ENCODE results near the gene RIC8A. TPM values are rescaled to one million over a fixed set of nuclear protein-coding genes. Genes with fewer than 3 reads are reported as not detected.

The RIC8A gene
- total and polyA plus RNA-seq, 7 experiments from 2014 or later: 74.4 to 119 (median 92.0) TPM

DNA sequence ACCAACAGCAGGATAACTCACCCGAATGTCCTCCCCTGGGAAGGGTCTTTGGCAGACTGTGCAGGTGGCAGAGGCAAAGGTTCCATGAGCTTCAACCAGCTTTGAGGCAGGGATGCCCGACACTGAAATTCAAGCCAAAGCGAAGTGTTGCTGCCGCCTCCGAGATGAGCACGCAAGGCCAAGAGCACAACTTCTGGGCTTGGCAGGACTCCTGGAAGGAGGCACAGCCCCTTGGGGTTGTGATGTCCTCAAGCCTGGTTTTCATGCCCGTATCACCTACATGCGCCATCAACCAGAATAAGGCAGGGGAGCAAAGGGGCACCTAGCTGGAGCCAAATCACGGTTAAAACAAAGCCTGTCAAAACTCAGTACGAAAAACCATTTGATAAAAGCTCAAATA is 22.9 kb downstream of the RIC8A start:
- Mint-ChIP-seq H3K36me3 (peaks cover 3 to 24% (median 13%) of the 10 kb centered on the region in 5 donors), H3K9me3 (no peaks in the 10 kb centered on the region), H3K27ac (no peak overlapping the region), H3K4me1 (peaks cover 12 to 37% (median 23%) of the 10 kb centered on the region in 7 donors), H3K27me3 (no peaks in the 10 kb centered on the region), H3K4me3 (no peak overlapping the region)
- Histone ChIP-seq H3K36me3 (ENCODE audit: control insufficient read depth in 2 of 3, insufficient read depth in 3 of 3, low read length in 3 of 3) (peaks cover 0 to 14% (median 0%) of the 10 kb centered on the region in 3 experiments), H3K27me3 (ENCODE audit: control insufficient read depth in 2 of 2, insufficient read depth in 2 of 2, low read length in 2 of 2) (no peaks in the 10 kb centered on the region), H3K9me3 (ENCODE audit: control insufficient read depth in 2 of 3, low read length in 3 of 3) (no peaks in the 10 kb centered on the region), H3K4me3 (ENCODE audit: low read length) (no peak overlapping the region), H3K27ac (ENCODE audit: low read depth, low read length) (no peak overlapping the region), H3K4me1 (ENCODE audit: control insufficient read depth in 2 of 2, insufficient read depth in 2 of 2, low read length in 2 of 2) (peaks cover 3 to 5% of the 10 kb centered on the region in 2 donors)
- ChIA-PET CTCF (interaction anchor here (0.6 kb wide), 1 partner anchor 135 kb away, joined by 3 read pairs; no protein-coding TSS in a partner anchor), POLR2A (interaction anchor here (2.4 kb wide), 1 partner anchor 22 kb away, joined by 19 read pairs; the partner anchor contains the start of genes BET1L and RIC8A)
- ATAC-seq (no peak), DNase-seq (no peak)
- intact Hi-C loops (cut with micrococcal nuclease): no loop called here

DNA sequence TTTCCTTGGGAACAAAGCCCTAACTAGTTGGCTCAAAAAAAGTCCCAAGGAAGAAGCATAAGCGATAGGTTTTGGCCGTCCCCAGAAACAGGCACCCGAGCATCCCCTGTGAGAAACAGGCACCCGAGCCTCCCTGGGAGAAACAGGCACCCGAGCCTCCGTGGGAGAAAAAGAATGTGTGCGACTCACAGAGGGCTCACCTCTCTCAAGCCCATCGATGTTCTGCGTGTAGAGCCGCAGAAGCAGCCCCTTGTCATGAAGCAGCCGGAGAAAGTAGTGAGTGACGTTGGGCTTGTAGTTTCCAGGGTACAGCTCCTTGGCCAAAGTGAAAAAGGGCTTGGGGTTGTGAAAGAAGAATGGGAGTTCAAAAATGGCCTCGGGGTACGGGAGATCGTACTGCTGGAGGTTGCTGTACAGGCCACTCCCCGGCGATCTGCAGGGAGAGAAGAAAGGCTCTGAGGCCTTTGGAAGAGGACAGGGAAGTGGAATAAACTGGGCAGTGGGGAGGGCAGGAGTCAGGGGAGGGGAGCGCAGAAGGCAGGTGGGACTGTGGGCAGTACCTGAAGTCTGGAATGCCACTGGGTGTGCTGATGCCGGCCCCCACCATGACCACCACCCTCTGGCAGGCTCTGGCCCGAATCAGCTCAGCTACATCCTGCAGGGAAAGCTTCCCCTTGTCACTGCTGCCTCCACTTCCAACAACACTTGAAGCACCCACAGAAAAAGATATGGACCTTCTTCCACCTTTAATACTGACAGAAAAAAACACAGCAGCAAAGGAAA is 25.5 kb downstream of the RIC8A start:
- Mint-ChIP-seq H3K27me3 (no peaks in the 10 kb centered on the region), H3K4me1 (peaks cover 17 to 49% (median 30%) of the 10 kb centered on the region in 7 donors), H3K4me3 (peak overlapping the region in 2 of 10 donors; percentile 6 to 17), H3K36me3 (peaks cover 3 to 15% (median 8%) of the 10 kb centered on the region in 5 donors), H3K27ac (peak overlapping the region in 3 of 9 donors; percentile 46 to 72 (median 51)), H3K9me3 (no peaks in the 10 kb centered on the region)
- H3K4me3 ChIP-seq (ENCODE audit: low read length): no peak overlapping the region
- CTCF ChIA-PET: interaction anchor here (0.7 kb wide), 2 partner anchors 21 to 24 kb away, joined by 3 to 5 read pairs; no protein-coding TSS in a partner anchor
- DNase-seq (no peak), ATAC-seq (no peak)
- no peak overlapping the region for H3K27ac ChIP-seq (ENCODE audit: low read depth, low read length)
- H3K36me3 ChIP-seq (ENCODE audit: control insufficient read depth in 2 of 3, insufficient read depth in 3 of 3, low read length in 3 of 3): peaks cover 0 to 17% (median 0%) of the 10 kb centered on the region in 3 experiments
- no peaks in the 10 kb centered on the region for H3K27me3 ChIP-seq (ENCODE audit: control insufficient read depth in 2 of 2, insufficient read depth in 2 of 2, low read length in 2 of 2)
- H3K4me1 ChIP-seq (ENCODE audit: control insufficient read depth in 2 of 2, insufficient read depth in 2 of 2, low read length in 2 of 2): peaks cover 13 to 17% of the 10 kb centered on the region in 2 donors
- POLR2A ChIA-PET: interaction anchor here (0.6 to 7.5 kb wide), 2 partner anchors 14 to 25 kb away, joined by 3 to 83 read pairs; partner anchors contain the start of genes BET1L and RIC8A
- H3K9me3 ChIP-seq (ENCODE audit: control insufficient read depth in 2 of 3, low read length in 3 of 3): no peaks in the 10 kb centered on the region
- intact Hi-C loops (cut with micrococcal nuclease): no loop called here

DNA sequence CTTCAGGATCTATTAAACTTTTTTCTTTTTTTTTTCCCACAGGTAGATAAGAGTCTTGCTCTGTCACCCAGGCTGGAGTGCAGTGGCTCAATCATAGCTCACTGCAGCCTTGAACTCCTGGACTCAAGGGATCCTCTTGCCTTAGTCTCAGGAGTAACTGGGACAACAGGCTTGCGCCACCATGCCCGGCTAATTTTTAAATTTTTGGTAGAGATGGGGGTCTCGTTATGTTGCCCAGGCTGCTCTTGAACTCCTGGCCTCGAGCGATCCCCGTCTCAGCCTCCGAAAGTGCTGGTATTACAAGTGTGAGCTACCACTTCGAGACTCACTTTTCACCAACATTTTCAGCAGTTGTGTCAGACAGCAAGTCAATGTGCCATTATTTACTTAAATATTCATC is 27.7 kb downstream of the RIC8A start:
- Histone ChIP-seq H3K4me1 (ENCODE audit: control insufficient read depth in 2 of 2, insufficient read depth in 2 of 2, low read length in 2 of 2) (peaks cover 17 to 23% of the 10 kb centered on the region in 2 donors), H3K27ac (ENCODE audit: low read depth, low read length) (peak overlapping the region; percentile 97), H3K4me3 (ENCODE audit: low read length) (peak overlapping the region; percentile 76), H3K9me3 (ENCODE audit: control insufficient read depth in 2 of 3, low read length in 3 of 3) (no peaks in the 10 kb centered on the region), H3K36me3 (ENCODE audit: control insufficient read depth in 2 of 3, insufficient read depth in 3 of 3, low read length in 3 of 3) (peaks cover 0 to 20% (median 0%) of the 10 kb centered on the region in 3 experiments), H3K27me3 (ENCODE audit: control insufficient read depth in 2 of 2, insufficient read depth in 2 of 2, low read length in 2 of 2) (no peaks in the 10 kb centered on the region)
- Mint-ChIP-seq H3K36me3 (peaks cover 0 to 11% (median 3%) of the 10 kb centered on the region in 5 donors), H3K4me1 (peaks cover 19 to 54% (median 40%) of the 10 kb centered on the region in 7 donors), H3K9me3 (no peaks in the 10 kb centered on the region), H3K27me3 (no peaks in the 10 kb centered on the region), H3K4me3 (peak overlapping the region; percentile 84 to 94 (median 91)), H3K27ac (peak overlapping the region; percentile 84 to 97 (median 93))
- DNase-seq (no peak), ATAC-seq (no peak)
- POLR2A ChIA-PET: interaction anchor here (0.6 to 7.5 kb wide), 5 partner anchors 9 to 35 kb away, joined by 3 to 83 read pairs (median 4); partner anchors contain the start of genes BET1L and RIC8A
- CTCF ChIA-PET: interaction anchor here (0.6 to 0.7 kb wide), 2 partner anchors 13 to 346 kb away, joined by 3 read pairs; no protein-coding TSS in a partner anchor
- intact Hi-C loops (cut with micrococcal nuclease): loop anchor here in 1 of 2 donors (5.0 kb wide), 3 partner anchors 52 to 562 kb away; partner anchors contain the start of genes PGGHG, PHRF1 and SLC25A22

DNA sequence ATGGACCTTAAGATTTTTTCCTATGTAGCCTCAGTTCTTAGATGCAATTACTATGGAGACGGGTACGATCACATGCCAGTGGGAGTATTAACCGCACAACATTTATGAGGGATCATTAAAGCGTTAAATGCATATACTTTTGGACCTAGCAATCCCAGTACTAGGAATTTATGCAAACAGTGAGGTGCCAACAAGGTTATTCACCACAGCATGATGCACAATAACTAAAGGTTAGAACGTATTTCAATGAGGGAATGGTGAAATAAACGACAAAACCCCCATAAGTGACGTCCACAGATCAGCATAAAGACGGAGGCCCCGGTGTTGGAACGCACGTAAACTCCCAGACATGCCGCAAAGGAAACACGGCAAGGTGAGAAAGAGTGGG is 28.1 kb downstream of the RIC8A start:
- H3K4me3 Mint-ChIP-seq: peak overlapping the region; percentile 84 to 94 (median 91)
- CTCF ChIA-PET: interaction anchor here (0.6 kb wide), 1 partner anchor 345 kb away, joined by 3 read pairs; no protein-coding TSS in a partner anchor
- Histone ChIP-seq H3K27ac (ENCODE audit: low read depth, low read length) (peak overlapping the region; percentile 97), H3K4me1 (ENCODE audit: control insufficient read depth in 2 of 2, insufficient read depth in 2 of 2, low read length in 2 of 2) (peaks cover 17 to 23% of the 10 kb centered on the region in 2 donors), H3K9me3 (ENCODE audit: control insufficient read depth in 2 of 3, low read length in 3 of 3) (no peaks in the 10 kb centered on the region), H3K4me3 (ENCODE audit: low read length) (peak overlapping the region; percentile 76), H3K27me3 (ENCODE audit: control insufficient read depth in 2 of 2, insufficient read depth in 2 of 2, low read length in 2 of 2) (no peaks in the 10 kb centered on the region), H3K36me3 (ENCODE audit: control insufficient read depth in 2 of 3, insufficient read depth in 3 of 3, low read length in 3 of 3) (peaks cover 0 to 20% (median 0%) of the 10 kb centered on the region in 3 experiments)
- peak; percentile 45 for ATAC-seq
- intact Hi-C loops (cut with micrococcal nuclease): loop anchor here in 1 of 2 donors (5.0 kb wide), 3 partner anchors 52 to 562 kb away; partner anchors contain the start of genes PGGHG, PHRF1 and SLC25A22
- no peaks in the 10 kb centered on the region for H3K9me3 Mint-ChIP-seq
- H3K4me1 Mint-ChIP-seq: peaks cover 19 to 57% (median 44%) of the 10 kb centered on the region in 7 donors
- peak overlapping the region; percentile 84 to 97 (median 93) for H3K27ac Mint-ChIP-seq
- DNase-seq: peak in 3 of 9 donors; percentile 82 to 90 (median 82)
- peaks cover 0 to 10% (median 4%) of the 10 kb centered on the region in 5 donors for H3K36me3 Mint-ChIP-seq
- POLR2A ChIA-PET: interaction anchor here (0.9 to 7.5 kb wide), 6 partner anchors 24 to 80 kb away, joined by 3 to 83 read pairs (median 8); partner anchors contain the start of genes BET1L, PGGHG and RIC8A
- H3K27me3 Mint-ChIP-seq: no peaks in the 10 kb centered on the region

DNA sequence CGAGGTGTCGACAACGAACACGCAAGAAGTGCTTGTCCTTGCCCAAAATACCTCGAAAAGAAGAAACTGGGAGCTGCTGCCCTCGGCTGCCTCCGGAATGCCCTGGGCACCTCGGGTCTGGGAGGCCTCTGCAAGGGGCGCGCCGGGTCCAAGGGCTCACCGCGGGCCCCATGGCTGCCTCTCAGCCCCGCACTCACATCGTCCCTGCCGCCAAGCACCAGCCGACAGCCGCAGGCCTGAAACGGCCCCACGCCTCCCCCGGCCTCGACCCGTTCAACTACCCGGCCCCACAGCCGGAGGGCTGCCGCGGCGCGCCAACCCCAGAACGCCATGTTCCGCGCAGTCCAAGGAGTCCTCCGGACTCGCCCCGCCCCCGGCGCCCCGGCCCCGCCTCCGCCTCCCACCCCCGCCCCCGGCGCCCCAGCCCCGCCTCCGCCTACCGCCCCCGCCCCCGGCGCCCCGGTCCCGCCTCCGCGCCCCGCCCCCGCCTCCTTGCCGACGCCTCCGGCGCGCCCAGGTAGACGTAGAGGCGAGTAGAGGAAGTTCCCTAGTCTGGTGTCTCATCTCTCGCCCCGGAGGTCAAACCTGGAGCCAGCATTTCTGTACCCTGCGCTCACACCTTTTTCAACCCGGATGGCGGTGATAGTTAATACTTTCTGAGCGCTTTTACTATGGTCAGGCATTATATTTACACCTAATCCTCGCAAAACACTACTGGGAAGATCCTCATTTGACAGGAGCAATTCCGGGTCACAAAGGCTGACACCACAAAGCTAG is 28.7 kb downstream of the RIC8A start, which contains the start of gene SIRT3:
Gene SIRT3 (minus strand): TSS at position 346 of the 777 bp plus-strand sequence. CDS start 14 bp downstream, at position 332.
- ChIA-PET POLR2A (interaction anchor here (1.0 to 7.5 kb wide), 14 partner anchors 10 to 215 kb away, joined by 3 to 83 read pairs (median 6); partner anchors contain the start of genes BET1L, PGGHG and RIC8A), CTCF (interaction anchor here (0.6 to 4.4 kb wide), 4 partner anchors 15 to 511 kb away, joined by 3 to 21 read pairs (median 4); partner anchors contain the start of genes BET1L and RIC8A)
- Histone ChIP-seq H3K36me3 (ENCODE audit: control insufficient read depth in 2 of 3, insufficient read depth in 3 of 3, low read length in 3 of 3) (peaks cover 0 to 22% (median 0%) of the 10 kb centered on the region in 3 experiments), H3K27me3 (ENCODE audit: control insufficient read depth in 2 of 2, insufficient read depth in 2 of 2, low read length in 2 of 2) (no peaks in the 10 kb centered on the region), H3K27ac (ENCODE audit: low read depth, low read length) (peak within 1 kb of the TSS; percentile 97), H3K4me1 (ENCODE audit: control insufficient read depth in 2 of 2, insufficient read depth in 2 of 2, low read length in 2 of 2) (peaks cover 17 to 23% of the 10 kb centered on the region in 2 donors), H3K9me3 (ENCODE audit: control insufficient read depth in 2 of 3, low read length in 3 of 3) (no peaks in the 10 kb centered on the region), H3K4me3 (ENCODE audit: low read length) (peak within 1 kb of the TSS; percentile 100)
- no peaks in the 10 kb centered on the region for H3K27me3 Mint-ChIP-seq
- ATAC-seq (peak; percentile 93), DNase-seq (peak; percentile 73 to 90 (median 85))
- H3K36me3 Mint-ChIP-seq: peaks cover 0 to 11% (median 5%) of the 10 kb centered on the region in 5 donors
- H3K27ac Mint-ChIP-seq: peak within 1 kb of the TSS; percentile 84 to 100 (median 100)
- H3K9me3 Mint-ChIP-seq: no peaks in the 10 kb centered on the region
- intact Hi-C loops (cut with micrococcal nuclease): loop anchor here (1.0 to 5.0 kb wide), 17 partner anchors 14 to 561 kb away; partner anchors contain the start of genes BET1L (in 2 of the 2), RIC8A (in 2 of the 2), PGGHG (in 1 of the 2) and PHRF1 (in 1 of the 2)
- peaks cover 19 to 57% (median 44%) of the 10 kb centered on the region in 7 donors for H3K4me1 Mint-ChIP-seq
- peak within 1 kb of the TSS; percentile 84 to 99 (median 96) for H3K4me3 Mint-ChIP-seq

All from naive thymus-derived CD4-positive, alpha-beta T cell (primary cell).